Stimulated activated CD4-positive, alpha-beta T cell treated with anti-CD3 and anti-CD28 coated beads, Interleukin-12 subunit alpha, Interleukin-12 subunit beta, amount 100 ng/mL, for 4 hours (primary cell): ENCODE results near the gene UHMK1.
A peak's percentile ranks its signal among the peaks of the same experiment; 100 is the strongest.
"Not testable (repeated sequence)": the region's sequence is repeated elsewhere in the genome, so short reads cannot be mapped to it uniquely, and the experiment has no call there.

ENCODE experiments used
- DNase-seq: peaks from one replicate; pipeline ENCODE4 v3.0.0-alpha.2; 2020

Gene UHMK1, protein sequence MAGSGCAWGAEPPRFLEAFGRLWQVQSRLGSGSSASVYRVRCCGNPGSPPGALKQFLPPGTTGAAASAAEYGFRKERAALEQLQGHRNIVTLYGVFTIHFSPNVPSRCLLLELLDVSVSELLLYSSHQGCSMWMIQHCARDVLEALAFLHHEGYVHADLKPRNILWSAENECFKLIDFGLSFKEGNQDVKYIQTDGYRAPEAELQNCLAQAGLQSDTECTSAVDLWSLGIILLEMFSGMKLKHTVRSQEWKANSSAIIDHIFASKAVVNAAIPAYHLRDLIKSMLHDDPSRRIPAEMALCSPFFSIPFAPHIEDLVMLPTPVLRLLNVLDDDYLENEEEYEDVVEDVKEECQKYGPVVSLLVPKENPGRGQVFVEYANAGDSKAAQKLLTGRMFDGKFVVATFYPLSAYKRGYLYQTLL

DNA sequence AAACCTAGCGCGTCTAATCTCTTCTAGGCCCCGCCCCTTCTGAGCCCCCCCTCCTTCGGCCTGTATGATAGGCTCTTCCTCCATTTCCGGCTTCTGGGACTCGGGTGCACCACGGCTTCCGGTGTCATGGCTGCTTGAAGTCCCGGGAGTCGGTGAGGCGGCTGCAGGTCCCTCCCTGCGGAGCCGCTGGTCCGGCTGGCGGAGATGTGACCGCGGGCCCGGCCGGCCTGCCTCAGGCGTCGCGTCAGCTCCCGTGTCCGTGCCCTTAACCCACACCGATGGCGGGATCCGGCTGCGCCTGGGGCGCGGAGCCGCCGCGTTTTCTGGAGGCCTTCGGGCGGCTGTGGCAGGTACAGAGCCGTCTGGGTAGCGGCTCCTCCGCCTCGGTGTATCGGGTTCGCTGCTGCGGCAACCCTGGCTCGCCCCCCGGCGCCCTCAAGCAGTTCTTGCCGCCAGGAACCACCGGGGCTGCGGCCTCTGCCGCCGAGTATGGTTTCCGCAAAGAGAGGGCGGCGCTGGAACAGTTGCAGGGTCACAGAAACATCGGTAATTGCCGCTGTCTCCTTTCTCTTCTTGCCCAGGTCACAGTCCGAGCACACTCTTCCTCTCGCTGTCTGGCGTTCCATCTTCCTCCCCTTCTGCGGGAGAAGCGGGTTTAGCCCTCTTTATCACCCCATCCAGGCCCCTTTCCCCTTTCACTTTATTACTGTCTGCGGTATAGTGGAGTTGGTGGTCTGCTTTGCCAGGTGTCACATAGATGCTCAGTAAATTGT lies at the start of gene UHMK1:
Gene UHMK1 (plus strand): TSS at position 96 of the 773 bp plus-strand sequence. CDS start 183 bp downstream, at position 279.
- peak; percentile 84 for DNase-seq

DNA sequence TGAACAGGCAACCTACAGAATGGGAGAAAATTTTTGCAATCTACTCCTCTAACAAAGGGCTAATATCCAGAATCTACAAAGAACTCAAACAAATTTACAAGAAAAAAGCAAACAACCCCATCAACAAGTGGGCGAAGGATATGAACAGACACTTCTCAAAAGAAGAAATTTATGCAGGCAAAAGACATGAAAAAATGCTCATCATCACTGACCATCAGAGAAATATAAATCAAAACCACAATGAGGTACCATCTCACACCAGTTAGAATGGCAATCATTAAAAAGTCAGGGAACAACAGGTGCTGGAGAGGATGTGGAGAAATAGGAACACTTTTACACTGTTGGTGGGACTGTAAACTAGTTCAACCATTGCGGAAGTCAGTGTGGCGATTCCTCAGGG lies 43.3 kb upstream of the UHMK1 start:
- DNase-seq = not testable (repeated sequence)

DNA sequence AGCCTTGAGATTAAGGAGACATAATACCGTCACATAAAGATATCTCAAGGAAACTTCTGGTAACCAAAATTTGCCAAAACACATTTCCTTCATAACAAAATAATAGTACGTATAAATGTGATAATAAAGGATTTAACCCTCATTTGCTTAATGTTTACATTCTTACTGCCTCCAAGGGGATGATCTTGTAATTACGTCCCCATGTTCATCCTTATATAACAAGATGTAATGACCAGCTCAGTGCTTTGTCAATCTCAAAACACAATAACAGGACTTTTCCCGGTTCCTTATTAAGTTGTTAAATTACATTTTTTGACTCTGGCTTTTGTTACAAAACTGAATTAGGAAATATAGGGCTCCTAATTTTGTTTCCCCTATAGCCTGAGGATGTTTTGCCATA lies 41.3 kb upstream of the UHMK1 start:
- DNase-seq = no peak

DNA sequence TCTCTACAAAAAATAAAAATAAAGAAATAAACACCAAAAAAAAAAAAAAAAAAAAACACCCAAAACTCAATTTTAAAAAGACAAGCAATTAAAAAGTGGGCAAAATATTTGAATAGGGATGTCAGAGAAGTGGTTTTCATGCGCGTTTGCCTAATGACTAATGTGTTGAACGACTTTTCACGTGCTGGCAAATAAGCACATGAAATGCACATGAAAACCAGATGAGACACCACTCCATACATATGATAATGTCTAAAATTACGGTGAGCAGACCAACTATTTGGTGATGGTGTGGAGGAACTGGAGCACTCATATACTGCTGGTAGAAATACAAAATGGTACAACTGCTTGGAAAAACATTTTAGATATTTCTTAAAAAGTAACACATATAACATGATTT lies 39.4 kb upstream of the UHMK1 start:
- no peak for DNase-seq

DNA sequence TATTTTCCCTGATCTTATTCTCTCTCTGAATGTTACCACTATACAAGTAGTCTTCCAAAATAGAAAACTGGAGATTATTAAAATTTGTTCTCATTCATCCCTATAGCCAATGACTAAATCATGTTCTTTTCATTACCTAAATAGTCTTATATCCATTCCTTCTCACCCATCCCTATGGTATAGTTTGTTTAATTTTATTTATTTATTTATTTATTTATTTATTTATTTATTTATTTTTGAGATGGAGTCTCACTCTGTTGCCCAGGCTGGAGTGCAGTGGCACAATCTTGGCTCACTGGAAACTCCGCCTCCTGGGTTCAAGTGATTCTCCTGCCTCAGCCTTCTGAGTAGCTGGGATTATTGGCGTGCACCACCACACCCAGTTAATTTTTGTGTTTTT lies 35.2 kb upstream of the UHMK1 start:
- DNase-seq = not testable (repeated sequence)

DNA sequence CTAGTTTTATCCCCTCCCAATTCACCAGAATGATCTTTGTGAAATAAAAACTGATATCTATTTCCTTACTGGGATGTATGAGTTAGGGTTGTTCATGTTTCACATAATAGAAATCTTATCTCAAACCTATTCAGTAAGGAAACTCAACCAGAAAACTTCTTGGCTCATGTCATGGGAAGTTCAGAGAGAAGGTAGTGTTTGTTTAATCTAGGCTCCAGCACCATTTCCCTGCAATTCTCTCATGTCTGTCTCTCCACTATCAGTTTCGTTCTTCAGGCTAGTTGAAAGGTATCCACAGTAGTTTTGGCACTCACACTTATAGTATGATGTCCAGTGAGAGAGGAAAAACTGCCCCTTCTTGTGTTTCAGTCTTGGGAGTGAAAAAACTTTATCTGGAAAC lies 34.6 kb upstream of the UHMK1 start:
- DNase-seq = no peak

- no peak for DNase-seq
Measured at GRCh38 chr1:162466797-162467196, 30.8 kb upstream of the UHMK1 start.

DNA sequence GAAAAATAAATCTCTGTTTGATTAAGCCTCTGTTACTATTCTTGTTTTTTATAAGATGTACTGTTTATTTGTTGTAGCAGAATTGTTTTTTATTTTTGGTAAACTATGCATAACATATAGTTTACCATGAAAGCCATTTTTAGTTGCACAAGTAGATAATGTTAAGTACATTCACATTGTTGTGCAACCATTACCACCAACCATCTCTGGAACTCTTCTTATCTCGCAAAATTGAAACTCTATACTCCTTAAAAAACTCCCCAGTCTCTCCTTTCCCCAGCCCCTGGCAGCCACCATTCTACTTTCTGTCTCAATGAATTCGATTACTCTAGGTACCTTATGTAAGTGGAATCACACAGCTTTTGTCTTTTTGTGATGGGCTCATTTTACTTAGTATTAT lies 27.4 kb upstream of the UHMK1 start:
- DNase-seq = no peak

- DNase-seq = no peak
Measured at GRCh38 chr1:162471290-162471853, 26.2 kb upstream of the UHMK1 start.

GRCh38 chr1:162475089-162475488 lies 22.5 kb upstream of the UHMK1 start:
- DNase-seq = no peak

DNA sequence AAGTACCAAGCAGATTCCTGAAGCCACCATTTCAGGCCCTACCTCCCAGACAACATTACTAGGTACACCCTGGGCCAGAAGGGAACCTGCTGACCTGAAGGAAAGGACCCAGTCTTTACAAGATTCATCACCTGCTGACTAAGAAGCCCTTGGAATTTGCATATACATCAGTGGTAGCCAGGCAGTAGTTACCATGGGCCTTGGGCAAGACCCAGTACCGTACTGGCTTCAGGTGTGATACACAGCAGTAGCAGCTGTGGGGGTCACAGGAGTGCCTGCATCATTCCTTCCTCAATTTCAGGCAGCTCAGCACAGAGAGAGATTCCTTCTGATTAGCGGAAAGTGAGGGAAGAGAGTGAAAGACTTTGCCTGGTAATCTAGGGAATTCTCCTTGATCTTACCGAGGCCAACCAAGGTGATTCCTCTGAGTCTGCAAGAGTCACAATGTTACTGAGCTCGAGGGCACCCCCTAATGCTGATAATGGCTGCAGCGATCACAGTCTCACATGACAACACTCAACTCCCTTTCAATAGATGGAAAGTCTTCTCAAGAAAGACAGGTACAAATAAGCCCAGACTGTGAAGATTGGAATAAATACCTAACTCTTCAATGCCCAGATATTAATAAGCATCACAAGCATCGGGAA lies 22.0 kb upstream of the UHMK1 start:
- no peak for DNase-seq

DNA sequence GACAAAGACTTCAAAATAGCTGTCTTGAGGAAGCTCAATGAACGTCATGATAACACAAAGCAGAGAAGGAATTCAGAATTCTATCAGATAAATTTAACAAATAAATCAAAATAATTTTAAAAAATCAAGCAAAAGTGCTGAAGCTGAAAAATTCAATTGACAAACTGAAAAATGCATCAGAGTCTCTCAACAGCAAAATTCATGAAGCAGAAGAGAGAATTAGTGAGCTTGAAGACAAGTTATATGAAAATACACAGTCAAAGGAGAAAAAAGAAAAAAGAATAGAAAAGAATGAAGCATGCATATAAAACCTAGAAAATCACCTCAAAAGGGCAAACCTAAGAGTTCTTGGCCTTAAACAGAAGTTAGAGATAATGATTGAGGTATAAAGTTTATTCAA lies 21.0 kb upstream of the UHMK1 start:
- no peak for DNase-seq

DNA sequence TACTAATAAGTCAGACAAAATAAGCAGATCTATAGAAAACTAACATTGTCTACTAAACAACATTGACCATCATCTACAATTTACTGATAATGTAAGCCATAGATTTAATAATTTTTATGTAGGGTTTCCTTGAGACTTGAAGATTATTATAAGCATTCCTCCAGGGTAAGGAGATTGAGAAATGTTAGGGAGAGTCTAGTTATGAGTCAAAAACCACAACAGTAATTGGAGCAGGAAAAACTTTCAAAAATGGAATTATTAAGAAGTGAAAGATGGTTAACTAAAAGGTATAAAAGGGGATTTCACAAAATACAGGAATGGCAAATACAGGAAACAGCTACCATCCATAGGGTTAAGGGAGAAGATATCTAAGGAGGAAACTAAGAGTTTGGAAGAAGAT lies 12.4 kb upstream of the UHMK1 start:
- no peak for DNase-seq

DNA sequence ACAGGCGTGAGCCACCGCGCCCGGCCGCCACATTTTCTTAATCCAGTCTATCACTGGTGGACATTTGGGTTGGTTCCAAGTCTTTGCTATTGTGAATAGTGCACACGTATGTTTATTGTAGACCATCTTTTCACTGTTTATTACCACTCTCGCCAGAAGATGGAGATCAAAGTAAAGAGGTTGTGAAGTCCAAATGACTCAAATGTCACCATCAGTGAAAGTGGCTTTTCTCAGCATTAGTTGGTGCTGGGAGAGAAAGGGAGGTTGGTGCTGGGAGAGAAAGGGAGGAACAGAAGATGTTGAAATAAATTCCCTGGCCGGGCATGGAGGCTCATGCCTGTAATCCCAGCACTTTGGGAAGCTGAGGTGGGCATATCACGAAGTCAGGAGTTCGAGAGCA lies 10.4 kb upstream of the UHMK1 start:
- DNase-seq = no peak

GRCh38 chr1:162488219-162488618 lies 9.4 kb upstream of the UHMK1 start:
- DNase-seq = no peak

DNA sequence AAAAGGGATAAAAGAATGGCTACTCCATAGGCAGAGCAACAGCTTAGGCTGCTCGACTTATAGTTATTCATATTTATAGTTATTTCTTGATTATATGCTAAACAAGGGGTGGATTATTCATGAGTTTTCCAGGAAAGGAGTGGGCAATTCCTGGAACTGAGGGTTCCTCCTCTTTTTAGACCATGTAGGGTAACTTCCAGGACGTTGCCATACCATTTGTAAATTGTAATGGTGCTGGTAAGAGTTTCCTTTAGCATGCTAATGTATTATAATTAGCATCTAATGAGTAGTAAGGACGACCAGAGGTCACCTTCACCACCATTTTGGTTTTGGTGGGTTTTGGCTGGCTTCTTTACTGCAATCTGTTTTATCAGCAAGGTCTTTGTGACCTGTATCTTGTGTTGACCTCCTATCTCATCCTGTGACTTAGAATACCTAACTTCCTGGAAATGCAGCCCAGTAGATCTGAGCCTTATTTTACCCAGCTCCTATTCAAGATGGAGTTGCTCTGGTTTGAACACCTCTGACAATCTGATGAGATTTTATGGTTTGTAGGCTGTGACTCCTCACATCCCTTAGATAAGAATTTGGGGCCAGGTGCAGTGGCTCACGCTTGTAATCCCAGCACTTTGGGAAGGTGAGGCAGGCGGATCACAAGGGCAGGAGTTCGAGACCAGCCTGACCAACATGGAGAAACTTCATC lies 1.9 kb upstream of the UHMK1 start:
- DNase-seq = not testable (repeated sequence)

- peak; percentile 1 for DNase-seq
Measured at GRCh38 chr1:162497104-162497722, 405 bp upstream of the UHMK1 start.

- DNase-seq = no peak
Measured at GRCh38 chr1:162498496-162498810, 835 bp downstream of the UHMK1 start.

- no peak for DNase-seq
Measured at GRCh38 chr1:162500805-162501204, 3.2 kb downstream of the UHMK1 start.

DNA sequence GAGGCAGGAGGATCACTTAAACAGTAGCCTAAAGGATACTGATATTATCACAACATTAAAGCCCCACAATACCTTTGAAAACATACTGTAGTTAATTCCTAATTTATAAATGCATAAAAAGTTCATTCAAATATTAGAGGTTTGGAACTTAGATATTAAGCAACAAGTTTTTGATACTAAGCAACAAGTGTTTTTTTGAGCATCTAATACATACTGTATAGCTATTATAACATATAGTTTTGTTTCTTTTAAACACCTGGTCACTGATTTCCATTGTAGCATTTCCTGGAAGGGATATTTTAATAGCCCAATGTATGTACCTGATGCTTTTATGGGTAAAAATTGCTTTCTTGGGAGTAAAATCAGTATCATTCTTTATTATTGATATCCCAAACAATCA lies 4.5 kb downstream of the UHMK1 start:
- no peak for DNase-seq

GRCh38 chr1:162502928-162503327 lies 5.3 kb downstream of the UHMK1 start:
- no peak for DNase-seq

GRCh38 chr1:162527314-162527713 lies 29.7 kb downstream of the UHMK1 start:
- no peak for DNase-seq
